Measurements from ENCODE around the gene MLEC.
A peak's percentile ranks its signal among the peaks of the same experiment; 100 is the strongest.

Gene MLEC

GRCh38 chr12:120685522-120685921 is 1.4 kb upstream of the MLEC start:
- Histone ChIP-seq H3K14ac (ENCODE audit: low read length) (no peak overlapping the region), H3K9me3 (replicated peaks in 1 of 2; ENCODE audit: control insufficient read depth in 2 of 2, insufficient read depth in 1 of 2, low read depth in 1 of 2, low read length in 2 of 2) (no peaks in the 10 kb centered on the region), H2AFZ (ENCODE audit: low read length) (peak overlapping the region; percentile 94)

GRCh38 chr12:120686151-120686689 is 729 bp upstream of the MLEC start:
- H3K4me3 ChIP-seq (ENCODE audit: low read length in 2 of 2), result peak overlapping the region; percentile 81 to 89
- H4K91ac ChIP-seq (ENCODE audit: low read depth, low read length, poor library complexity), result no peak overlapping the region
- peak; percentile 97 for DNase-seq (ENCODE audit: low spot score)
- peak overlapping the region; percentile 76 for H4K8ac ChIP-seq (ENCODE audit: low read depth, low read length)
- H3K27ac ChIP-seq (replicated peaks; ENCODE audit: low read length), result peak overlapping the region; percentile 94
- H2AK5ac ChIP-seq (ENCODE audit: low read depth, low read length), result no peak overlapping the region
- H3K79me1 ChIP-seq (ENCODE audit: low read depth, low read length), result peaks cover 8% of the 10 kb centered on the region
- peak overlapping the region; percentile 90 for H3K4me2 ChIP-seq (ENCODE audit: insufficient read depth, low read length, poor library complexity, severe bottlenecking)
- no peaks in the 10 kb centered on the region for H3K9me3 ChIP-seq (replicated peaks in 1 of 2; ENCODE audit: control insufficient read depth in 2 of 2, insufficient read depth in 1 of 2, low read depth in 1 of 2, low read length in 2 of 2)
- peak overlapping the region; percentile 99 for H3K23ac ChIP-seq (ENCODE audit: low read depth, low read length, poor library complexity)
- H2BK120ac ChIP-seq (ENCODE audit: low read depth, low read length), result peak overlapping the region; percentile 68
- peak overlapping the region; percentile 98 for H3K18ac ChIP-seq (ENCODE audit: low read length)
- peaks cover 0 to 9% of the 10 kb centered on the region in 2 donors for H3K36me3 ChIP-seq (replicated peaks in 1 of 2; ENCODE audit: control insufficient read depth in 2 of 2, insufficient read depth in 2 of 2, low read length in 2 of 2)
- peak overlapping the region; percentile 96 for H3K9ac ChIP-seq (ENCODE audit: low read depth, low read length, poor library complexity)
- no peaks in the 10 kb centered on the region for H3K27me3 ChIP-seq (ENCODE audit: control insufficient read depth in 3 of 3, insufficient read depth in 3 of 3, low read depth in 1 of 3, low read length in 3 of 3)
- peak overlapping the region; percentile 63 for H2BK12ac ChIP-seq (ENCODE audit: low read length)
- H2BK5ac ChIP-seq (ENCODE audit: low read length), result peak overlapping the region; percentile 91
- H2BK15ac ChIP-seq (ENCODE audit: low read length), result peak overlapping the region; percentile 90
- WGBS, 2 donors (ENCODE audit: extremely low coverage in 2 of 2, insufficient read length in 2 of 2, insufficient replicate concordance in 1 of 2), result no CpG with 5 or more reads among the region's 46 CpGs
- H3K4me1 ChIP-seq (ENCODE audit: control insufficient read depth in 2 of 2, insufficient read depth in 1 of 2, low read depth in 1 of 2, low read length in 2 of 2), result peaks cover 16 to 23% of the 10 kb centered on the region in 2 donors
- H3K4ac ChIP-seq (ENCODE audit: low read length), result peak overlapping the region; percentile 58
- H2AFZ ChIP-seq (ENCODE audit: low read length), result peak overlapping the region; percentile 94
- H3K14ac ChIP-seq (ENCODE audit: low read length), result peak overlapping the region; percentile 73

More at GRCh38 chr12:120685522-120685921, 1.4 kb upstream of the MLEC start:
- H3K4me2 ChIP-seq (ENCODE audit: insufficient read depth, low read length, poor library complexity, severe bottlenecking), result no peak overlapping the region
- H3K27me3 ChIP-seq (ENCODE audit: control insufficient read depth in 3 of 3, insufficient read depth in 3 of 3, low read depth in 1 of 3, low read length in 3 of 3), result no peaks in the 10 kb centered on the region
- H3K4ac ChIP-seq (ENCODE audit: low read length), result no peak overlapping the region
- no CpG with 5 or more reads among the region's 3 CpGs for WGBS, 2 donors (ENCODE audit: extremely low coverage in 2 of 2, insufficient read length in 2 of 2, insufficient replicate concordance in 1 of 2)
- peak overlapping the region in 1 of 2 donors; percentile 89 for H3K4me3 ChIP-seq (ENCODE audit: low read length in 2 of 2)
- no peak overlapping the region for H3K23ac ChIP-seq (ENCODE audit: low read depth, low read length, poor library complexity)
- H3K36me3 ChIP-seq (replicated peaks in 1 of 2; ENCODE audit: control insufficient read depth in 2 of 2, insufficient read depth in 2 of 2, low read length in 2 of 2), result peaks cover 0 to 3% of the 10 kb centered on the region in 2 donors
- no peak overlapping the region for H2BK15ac ChIP-seq (ENCODE audit: low read length)
- H2BK5ac ChIP-seq (ENCODE audit: low read length), result no peak overlapping the region
- H3K9ac ChIP-seq (ENCODE audit: low read depth, low read length, poor library complexity), result no peak overlapping the region
- H3K79me1 ChIP-seq (ENCODE audit: low read depth, low read length), result peaks cover 8% of the 10 kb centered on the region
- H3K27ac ChIP-seq (replicated peaks; ENCODE audit: low read length), result no peak overlapping the region
- H2AK5ac ChIP-seq (ENCODE audit: low read depth, low read length), result no peak overlapping the region
- H4K91ac ChIP-seq (ENCODE audit: low read depth, low read length, poor library complexity), result no peak overlapping the region
- H2BK12ac ChIP-seq (ENCODE audit: low read length), result no peak overlapping the region
- H3K18ac ChIP-seq (ENCODE audit: low read length), result no peak overlapping the region
- no peak for DNase-seq (ENCODE audit: low spot score)
- H3K4me1 ChIP-seq (ENCODE audit: control insufficient read depth in 2 of 2, insufficient read depth in 1 of 2, low read depth in 1 of 2, low read length in 2 of 2), result peaks cover 16 to 17% of the 10 kb centered on the region in 2 donors
- no peak overlapping the region for H4K8ac ChIP-seq (ENCODE audit: low read depth, low read length)
- no peak overlapping the region for H2BK120ac ChIP-seq (ENCODE audit: low read depth, low read length)

GRCh38 chr12:120687578-120688289 is 785 bp downstream of the MLEC start:
- no peak overlapping the region for H2BK12ac ChIP-seq (ENCODE audit: low read length)
- WGBS, 2 donors (ENCODE audit: extremely low coverage in 2 of 2, insufficient read length in 2 of 2, insufficient replicate concordance in 1 of 2), result no CpG with 5 or more reads among the region's 31 CpGs
- H2BK15ac ChIP-seq (ENCODE audit: low read length), result no peak overlapping the region
- peak overlapping the region; percentile 64 for H3K4me2 ChIP-seq (ENCODE audit: insufficient read depth, low read length, poor library complexity, severe bottlenecking)
- peak overlapping the region; percentile 98 for H3K9ac ChIP-seq (ENCODE audit: low read depth, low read length, poor library complexity)
- H3K23ac ChIP-seq (ENCODE audit: low read depth, low read length, poor library complexity), result peak overlapping the region; percentile 99
- H3K18ac ChIP-seq (ENCODE audit: low read length), result peak overlapping the region; percentile 98
- H3K4ac ChIP-seq (ENCODE audit: low read length), result no peak overlapping the region
- peaks cover 16 to 37% of the 10 kb centered on the region in 2 donors for H3K4me1 ChIP-seq (ENCODE audit: control insufficient read depth in 2 of 2, insufficient read depth in 1 of 2, low read depth in 1 of 2, low read length in 2 of 2)
- H3K9me3 ChIP-seq (replicated peaks in 1 of 2; ENCODE audit: control insufficient read depth in 2 of 2, insufficient read depth in 1 of 2, low read depth in 1 of 2, low read length in 2 of 2), result no peaks in the 10 kb centered on the region
- H2BK120ac ChIP-seq (ENCODE audit: low read depth, low read length), result peak overlapping the region; percentile 93
- peak overlapping the region; percentile 94 for H2BK5ac ChIP-seq (ENCODE audit: low read length)
- peak overlapping the region; percentile 72 for H3K14ac ChIP-seq (ENCODE audit: low read length)
- H4K91ac ChIP-seq (ENCODE audit: low read depth, low read length, poor library complexity), result no peak overlapping the region
- H2AFZ ChIP-seq (ENCODE audit: low read length), result peak overlapping the region; percentile 89
- H3K27me3 ChIP-seq (ENCODE audit: control insufficient read depth in 3 of 3, insufficient read depth in 3 of 3, low read depth in 1 of 3, low read length in 3 of 3), result no peaks in the 10 kb centered on the region
- no peak overlapping the region for H3K27ac ChIP-seq (replicated peaks; ENCODE audit: low read length)
- H3K36me3 ChIP-seq (replicated peaks in 1 of 2; ENCODE audit: control insufficient read depth in 2 of 2, insufficient read depth in 2 of 2, low read length in 2 of 2), result peaks cover 0 to 9% of the 10 kb centered on the region in 2 donors
- H3K79me1 ChIP-seq (ENCODE audit: low read depth, low read length), result peaks cover 8% of the 10 kb centered on the region
- DNase-seq (ENCODE audit: low spot score), result no peak
- H4K8ac ChIP-seq (ENCODE audit: low read depth, low read length), result no peak overlapping the region
- H2AK5ac ChIP-seq (ENCODE audit: low read depth, low read length), result peak overlapping the region; percentile 8
- H3K4me3 ChIP-seq (ENCODE audit: low read length in 2 of 2), result peak overlapping the region; percentile 89 to 97

- H3K4me2 ChIP-seq (ENCODE audit: insufficient read depth, low read length, poor library complexity, severe bottlenecking), result peak overlapping the region; percentile 64
- no peak overlapping the region for H2AFZ ChIP-seq (ENCODE audit: low read length)
- H3K36me3 ChIP-seq (replicated peaks in 1 of 2; ENCODE audit: control insufficient read depth in 2 of 2, insufficient read depth in 2 of 2, low read length in 2 of 2), result peaks cover 0 to 9% of the 10 kb centered on the region in 2 donors
- peaks cover 8% of the 10 kb centered on the region for H3K79me1 ChIP-seq (ENCODE audit: low read depth, low read length)
- no peak overlapping the region for H3K27ac ChIP-seq (replicated peaks; ENCODE audit: low read length)
- no peak overlapping the region for H3K9ac ChIP-seq (ENCODE audit: low read depth, low read length, poor library complexity)
- no peak overlapping the region for H3K23ac ChIP-seq (ENCODE audit: low read depth, low read length, poor library complexity)
- H3K18ac ChIP-seq (ENCODE audit: low read length), result no peak overlapping the region
- no peak for DNase-seq (ENCODE audit: low spot score)
- no peak overlapping the region for H2BK5ac ChIP-seq (ENCODE audit: low read length)
- no peak overlapping the region for H3K4ac ChIP-seq (ENCODE audit: low read length)
- no peak overlapping the region for H4K8ac ChIP-seq (ENCODE audit: low read depth, low read length)
- no peak overlapping the region for H2AK5ac ChIP-seq (ENCODE audit: low read depth, low read length)
- H3K4me3 ChIP-seq (ENCODE audit: low read length in 2 of 2), result peak overlapping the region; percentile 63 to 89
- WGBS, 2 donors (ENCODE audit: extremely low coverage in 2 of 2, insufficient read length in 2 of 2, insufficient replicate concordance in 1 of 2), result no CpG with 5 or more reads among the region's 6 CpGs
- H3K9me3 ChIP-seq (replicated peaks in 1 of 2; ENCODE audit: control insufficient read depth in 2 of 2, insufficient read depth in 1 of 2, low read depth in 1 of 2, low read length in 2 of 2), result no peaks in the 10 kb centered on the region
- no peak overlapping the region for H4K91ac ChIP-seq (ENCODE audit: low read depth, low read length, poor library complexity)
- no peak overlapping the region for H2BK12ac ChIP-seq (ENCODE audit: low read length)
- H2BK15ac ChIP-seq (ENCODE audit: low read length), result no peak overlapping the region
- no peaks in the 10 kb centered on the region for H3K27me3 ChIP-seq (ENCODE audit: control insufficient read depth in 3 of 3, insufficient read depth in 3 of 3, low read depth in 1 of 3, low read length in 3 of 3)
- peaks cover 18 to 45% of the 10 kb centered on the region in 2 donors for H3K4me1 ChIP-seq (ENCODE audit: control insufficient read depth in 2 of 2, insufficient read depth in 1 of 2, low read depth in 1 of 2, low read length in 2 of 2)
- H2BK120ac ChIP-seq (ENCODE audit: low read depth, low read length), result no peak overlapping the region
- no peak overlapping the region for H3K14ac ChIP-seq (ENCODE audit: low read length)
Measured at GRCh38 chr12:120688527-120689071, 1.6 kb downstream of the MLEC start.
